Measurements from ENCODE around the gene LRWD1.

GRCh38 chr7:102453319-102453718, 11.5 kb upstream of the LRWD1 start:
- TF ChIP-seq CTCF (IDR thresholded peaks at IDR 0.05 in 2 of 3, conservative IDR thresholded peaks at IDR 0.05 in 1 of 3; ENCODE audit: borderline replicate concordance in 1 of 3, insufficient read depth in 1 of 3, low read depth in 2 of 3, low read length in 2 of 3) = no peak
- TF ChIP-seq RAD21 (IDR thresholded peaks at IDR 0.05; ENCODE audit: low read depth) = no peak
- no peak for TF ChIP-seq ATF3 (IDR thresholded peaks at IDR 0.05)
- TF ChIP-seq EZH2 (IDR thresholded peaks at IDR 0.05) = no peak
- no peak for TF ChIP-seq CEBPB (IDR thresholded peaks at IDR 0.05; ENCODE audit: low read depth)
- TF ChIP-seq SIN3A (IDR thresholded peaks at IDR 0.05; ENCODE audit: low read depth) = no peak

Data from HCT116 (cell line).